Activated CD8-positive, alpha-beta T cell treated with anti-CD3 and anti-CD28 coated beads for 36 hours (primary cell): Measurements from ENCODE around the gene IFNL1. TPM values are rescaled to one million over a fixed set of nuclear protein-coding genes. Genes with fewer than 3 reads are reported as not detected.

ENCODE experiments used
- ATAC-seq: fragments of 200-7000 bp; cut with Tn5 transposase; one replicate; pipeline ENCODE4 v1.10.0; 2021; ENCODE audit warnings: mild to moderate bottlenecking, moderate library complexity
- CTCF ChIA-PET: fragments of 350-600 bp; sonication (Branson Sonifier 250); formaldehyde crosslinking; loops from one replicate; lab custom pipeline; 2021; ENCODE audit warnings: antibody characterized with exemption; lab: Charles Lee
- POLR2A ChIA-PET: fragments of 350-600 bp; sonication (Branson Sonifier 250); formaldehyde crosslinking; loops from one replicate; lab custom pipeline; 2021; ENCODE audit warnings: antibody characterized with exemption; lab: Charles Lee
- DNase-seq: peaks from one replicate; pipeline ENCODE4 v3.0.0-alpha.2; 2020
- H3K27ac Mint-ChIP-seq: one replicate; pipeline ENCODE4 v1.8.0; 2021; ENCODE audit warnings: mild to moderate bottlenecking, mixed read lengths
- H3K27me3 Mint-ChIP-seq: one replicate; pipeline ENCODE4 v1.8.0; 2021; ENCODE audit warnings: mixed read lengths
- H3K36me3 Mint-ChIP-seq: one replicate; pipeline ENCODE4 v1.8.0; 2021; ENCODE audit warnings: low read depth, mixed read lengths
- H3K4me1 Mint-ChIP-seq: one replicate; pipeline ENCODE4 v1.8.0; 2021; ENCODE audit warnings: low read depth, mixed read lengths
- H3K4me3 Mint-ChIP-seq: one replicate; pipeline ENCODE4 v1.8.0; 2021; ENCODE audit warnings: mild to moderate bottlenecking, moderate library complexity, mixed read lengths
- H3K9me3 Mint-ChIP-seq: one replicate; pipeline ENCODE4 v1.8.0; 2021; ENCODE audit warnings: mixed read lengths
- intact Hi-C: fragments of 100-400 bp; cut with micrococcal nuclease; formaldehyde crosslinking; loops from one replicate; pipeline ENCODE4 v1.10.0; 2022
- total RNA-seq, 2 experiments: library from RNA; stranded (reverse); gene quantifications; one replicate each; pipeline ENCODE4 v1.2.3, GENCODE V29; 2021
- TF ChIP-seq, protein P1 (sequence below): fragments of 200-600 bp; IDR thresholded peaks from one replicate; pipeline ENCODE4 v1.8.0; 2022; ENCODE audit warnings: antibody characterized with exemption, mild to moderate bottlenecking

The IFNL1 gene
- total RNA-seq, 2 experiments from 2014 or later: not detected

- H3K36me3 Mint-ChIP-seq: peaks cover 5% of the 10 kb centered on the region
- DNase-seq (no peak), ATAC-seq (no peak)
- no peak overlapping the region for H3K27ac Mint-ChIP-seq
- TF ChIP-seq, protein P1, sequence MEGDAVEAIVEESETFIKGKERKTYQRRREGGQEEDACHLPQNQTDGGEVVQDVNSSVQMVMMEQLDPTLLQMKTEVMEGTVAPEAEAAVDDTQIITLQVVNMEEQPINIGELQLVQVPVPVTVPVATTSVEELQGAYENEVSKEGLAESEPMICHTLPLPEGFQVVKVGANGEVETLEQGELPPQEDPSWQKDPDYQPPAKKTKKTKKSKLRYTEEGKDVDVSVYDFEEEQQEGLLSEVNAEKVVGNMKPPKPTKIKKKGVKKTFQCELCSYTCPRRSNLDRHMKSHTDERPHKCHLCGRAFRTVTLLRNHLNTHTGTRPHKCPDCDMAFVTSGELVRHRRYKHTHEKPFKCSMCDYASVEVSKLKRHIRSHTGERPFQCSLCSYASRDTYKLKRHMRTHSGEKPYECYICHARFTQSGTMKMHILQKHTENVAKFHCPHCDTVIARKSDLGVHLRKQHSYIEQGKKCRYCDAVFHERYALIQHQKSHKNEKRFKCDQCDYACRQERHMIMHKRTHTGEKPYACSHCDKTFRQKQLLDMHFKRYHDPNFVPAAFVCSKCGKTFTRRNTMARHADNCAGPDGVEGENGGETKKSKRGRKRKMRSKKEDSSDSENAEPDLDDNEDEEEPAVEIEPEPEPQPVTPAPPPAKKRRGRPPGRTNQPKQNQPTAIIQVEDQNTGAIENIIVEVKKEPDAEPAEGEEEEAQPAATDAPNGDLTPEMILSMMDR: no peak
- H3K9me3 Mint-ChIP-seq: no peaks in the 10 kb centered on the region
- H3K4me3 Mint-ChIP-seq: no peak overlapping the region
- no peaks in the 10 kb centered on the region for H3K4me1 Mint-ChIP-seq
- no peaks in the 10 kb centered on the region for H3K27me3 Mint-ChIP-seq
- ChIA-PET CTCF (interaction anchor here (1.4 kb wide), 1 partner anchor 24 kb away, joined by 4 read pairs; no protein-coding TSS in a partner anchor), POLR2A (interaction anchor here (1.2 kb wide), 1 partner anchor 31 kb away, joined by 3 read pairs; no protein-coding TSS in a partner anchor)
- intact Hi-C loops: no loop called here
These were observed 7.9 kb downstream of the IFNL1 start for GRCh38 chr19:39304185-39304513.

GRCh38 chr19:39304701-39305571 is 8.7 kb downstream of the IFNL1 start:
- POLR2A ChIA-PET: interaction anchor here (1.2 to 1.3 kb wide), 2 partner anchors 13 to 30 kb away, joined by 3 read pairs; no protein-coding TSS in a partner anchor
- intact Hi-C loops: no loop called here
- no peaks in the 10 kb centered on the region for H3K27me3 Mint-ChIP-seq

DNA sequence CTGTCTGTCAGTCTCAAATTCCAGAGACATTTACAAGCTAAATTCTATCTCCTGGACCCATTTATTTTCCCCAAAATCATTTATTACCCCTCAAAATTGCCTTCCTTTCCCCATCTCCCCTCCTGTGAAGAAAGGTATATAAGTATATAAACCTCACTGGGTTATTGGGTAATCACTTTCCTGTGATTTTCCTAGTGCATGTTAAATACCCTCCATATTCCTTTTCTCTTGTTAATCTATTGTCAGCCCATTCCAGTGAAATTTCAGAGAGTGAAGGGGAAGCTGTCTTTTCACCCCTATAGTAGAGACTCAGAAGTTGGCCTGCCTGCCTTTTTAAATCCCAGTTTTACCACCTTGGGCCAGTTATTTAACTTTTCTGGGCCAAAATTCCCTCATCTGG is 9.9 kb downstream of the IFNL1 start:
- Mint-ChIP-seq H3K9me3 (no peaks in the 10 kb centered on the region), H3K27me3 (no peaks in the 10 kb centered on the region), H3K36me3 (peaks cover 5% of the 10 kb centered on the region), H3K4me3 (no peak overlapping the region), H3K27ac (no peak overlapping the region), H3K4me1 (peaks cover 9% of the 10 kb centered on the region)
- ATAC-seq: no peak
- POLR2A ChIA-PET: interaction anchor here (1.3 kb wide), 1 partner anchor 14 kb away, joined by 3 read pairs; no protein-coding TSS in a partner anchor
- CTCF ChIA-PET: no interaction called here
- TF ChIP-seq, protein P1: no peak
- DNase-seq: no peak
- intact Hi-C loops: no loop called here

More at GRCh38 chr19:39304701-39305571, 8.7 kb downstream of the IFNL1 start:
- Mint-ChIP-seq H3K9me3 (no peaks in the 10 kb centered on the region), H3K4me3 (no peak overlapping the region), H3K36me3 (peaks cover 5% of the 10 kb centered on the region), H3K27ac (no peak overlapping the region), H3K4me1 (no peaks in the 10 kb centered on the region)
- CTCF ChIA-PET: no interaction called here
- DNase-seq: no peak
- TF ChIP-seq, protein P1: no peak
- ATAC-seq: no peak

GRCh38 chr19:39307046-39307821 is 11.0 kb downstream of the IFNL1 start:
- no peak for DNase-seq
- H3K4me3 Mint-ChIP-seq: no peak overlapping the region
- H3K9me3 Mint-ChIP-seq: no peaks in the 10 kb centered on the region
- H3K27me3 Mint-ChIP-seq: no peaks in the 10 kb centered on the region
- ChIA-PET POLR2A (no interaction called here), CTCF (no interaction called here)
- intact Hi-C loops: no loop called here
- no peak for ATAC-seq
- H3K4me1 Mint-ChIP-seq: peaks cover 9% of the 10 kb centered on the region
- H3K36me3 Mint-ChIP-seq: peaks cover 11% of the 10 kb centered on the region
- TF ChIP-seq, protein P1: no peak
- H3K27ac Mint-ChIP-seq: no peak overlapping the region
